Epidermal melanocyte (primary cell): ENCODE measurements around the gene CPNE9.
A peak's percentile ranks its signal among the peaks of the same experiment; 100 is the strongest.

Experiments
- DNase-seq: peaks from one replicate; pipeline ENCODE4 v3.0.0; 2011; ENCODE audit warnings: low spot score; ENCODE audit not compliant: insufficient read length

CPNE9 gene

GRCh38 chr3:9715764-9716437, 12.3 kb downstream of the CPNE9 start:
- peak; percentile 49 for DNase-seq

GRCh38 chr3:9716801-9717555, 13.3 kb downstream of the CPNE9 start:
- no peak for DNase-seq

- no peak for DNase-seq
Measured at GRCh38 chr3:9717563-9717962, 13.9 kb downstream of the CPNE9 start.

DNA sequence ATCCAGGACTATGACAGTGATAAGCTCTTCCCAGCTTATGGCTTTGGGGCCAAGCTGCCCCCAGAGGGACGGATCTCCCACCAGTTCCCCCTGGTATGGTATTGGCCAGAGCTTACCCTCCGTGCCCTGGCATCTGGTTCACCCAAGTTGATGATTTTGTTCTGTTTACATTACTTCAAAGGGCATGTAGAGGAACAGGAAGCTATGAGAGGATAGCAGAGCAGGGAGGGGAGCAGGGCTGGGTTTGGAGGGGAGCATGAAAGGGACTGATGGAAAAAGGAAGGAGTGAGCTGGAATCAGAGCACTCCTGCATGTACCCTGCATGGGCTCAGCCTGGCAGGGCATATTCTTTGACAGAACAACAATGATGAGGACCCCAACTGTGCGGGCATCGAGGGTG, 14.5 kb downstream of the CPNE9 start:
- DNase-seq = no peak

GRCh38 chr3:9721015-9721699, 17.5 kb downstream of the CPNE9 start:
- no peak for DNase-seq

GRCh38 chr3:9721700-9722060, 18.0 kb downstream of the CPNE9 start:
- DNase-seq = no peak

- no peak for DNase-seq
Measured at GRCh38 chr3:9725775-9726515, 22.3 kb downstream of the CPNE9 start.

DNA sequence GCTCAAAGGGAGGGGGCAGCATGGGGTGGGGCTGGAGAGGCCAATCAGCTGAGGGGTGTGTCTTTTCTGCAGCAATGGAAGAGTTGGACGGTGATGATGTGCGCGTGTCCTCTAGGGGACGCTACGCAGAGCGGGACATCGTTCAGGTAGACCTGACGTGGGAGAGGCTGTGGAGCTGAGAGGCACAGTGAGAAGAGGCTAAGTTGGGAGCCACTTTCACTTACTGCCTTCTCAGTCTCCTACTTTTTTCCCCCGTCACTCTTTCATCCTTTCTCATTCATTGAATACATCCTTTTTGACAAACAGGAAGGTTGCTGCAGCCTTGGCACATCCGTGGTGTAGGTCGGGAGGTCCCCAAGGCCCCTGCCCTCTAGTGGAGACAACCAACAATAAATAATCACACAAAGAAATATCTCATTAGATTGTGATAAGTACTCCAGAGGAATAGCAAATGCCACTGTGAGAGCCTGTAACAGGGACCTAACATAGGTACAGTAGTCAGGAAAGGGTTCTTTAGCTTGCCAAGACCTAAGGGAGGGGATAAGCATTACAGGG, 23.5 kb downstream of the CPNE9 start:
- DNase-seq = no peak

DNA sequence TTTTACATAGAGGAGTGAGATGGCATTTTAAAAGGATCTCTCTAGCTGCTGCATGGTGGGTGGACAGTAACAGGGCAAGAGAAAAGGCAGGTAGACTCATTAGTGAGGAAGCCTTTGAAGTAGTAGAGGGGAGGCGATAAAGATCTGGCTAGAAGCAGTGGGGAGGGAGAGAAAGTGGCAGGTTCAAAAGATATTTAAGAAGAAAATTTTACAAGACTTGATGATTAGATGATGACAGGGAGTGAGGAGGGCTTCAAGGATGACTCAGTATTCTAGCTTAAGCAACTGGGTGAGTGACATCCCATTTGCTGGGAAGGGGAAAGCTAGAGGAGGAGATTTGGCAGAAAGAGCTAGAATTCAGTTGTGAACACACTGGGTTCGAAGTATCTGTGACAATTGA, 24.1 kb downstream of the CPNE9 start:
- no peak for DNase-seq

DNA sequence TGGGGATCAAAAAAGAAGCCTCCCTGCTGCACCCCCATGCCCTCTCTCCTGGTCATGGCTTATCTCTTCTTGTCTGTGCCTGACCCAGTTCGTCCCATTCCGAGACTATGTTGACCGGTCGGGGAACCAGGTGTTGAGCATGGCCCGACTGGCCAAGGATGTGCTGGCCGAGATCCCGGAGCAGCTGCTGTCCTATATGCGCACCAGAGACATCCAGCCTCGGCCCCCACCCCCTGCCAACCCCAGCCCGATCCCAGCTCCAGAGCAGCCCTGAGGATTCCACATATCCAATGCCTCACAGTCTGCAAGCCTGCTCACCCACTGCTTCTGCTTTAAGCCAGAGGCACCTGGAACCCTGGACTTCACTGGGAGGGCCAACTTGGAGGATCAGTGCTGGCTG, 25.8 kb downstream of the CPNE9 start:
- no peak for DNase-seq

DNA sequence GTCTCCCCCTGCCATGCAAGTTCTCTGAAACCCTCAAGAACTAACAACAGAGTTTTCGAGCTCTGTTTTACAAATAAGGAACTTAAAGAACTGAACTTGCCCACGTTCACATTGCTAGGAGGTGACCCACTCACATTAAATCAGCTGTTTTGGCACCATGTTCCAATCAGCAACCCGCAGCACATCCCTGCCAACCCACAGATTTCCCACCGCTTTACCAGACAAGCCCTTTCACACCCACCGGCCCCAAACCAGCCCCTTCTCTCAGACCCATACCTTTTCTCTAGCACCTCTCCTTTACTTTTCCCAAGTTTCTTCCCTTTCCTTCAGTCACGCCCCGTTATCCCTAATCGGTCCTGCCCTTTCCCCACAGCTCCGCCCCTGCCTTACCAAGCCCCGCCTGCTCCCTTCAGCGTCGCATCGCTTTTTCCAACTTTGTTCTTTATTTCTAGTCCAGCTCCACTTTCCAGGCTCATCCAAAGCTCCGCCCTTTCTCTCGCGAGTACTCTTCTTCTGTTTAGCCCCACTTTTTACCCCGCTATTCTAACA, 27.1 kb downstream of the CPNE9 start:
- no peak for DNase-seq

- DNase-seq = peak; percentile 98
Measured at GRCh38 chr3:9731206-9732079, 27.8 kb downstream of the CPNE9 start, which contains the start of gene BRPF1. Gene BRPF1 (plus strand): TSS chr3:9731735. CDS start chr3:9734141, 2,406 bp downstream.

- no peak for DNase-seq
Measured at GRCh38 chr3:9732080-9732739, 28.6 kb downstream of the CPNE9 start.

- DNase-seq = no peak
Measured at GRCh38 chr3:9732740-9733115, 29.1 kb downstream of the CPNE9 start.

GRCh38 chr3:9736831-9737230, 33.2 kb downstream of the CPNE9 start:
- DNase-seq = no peak

GRCh38 chr3:9739181-9739580, 35.5 kb downstream of the CPNE9 start:
- DNase-seq = no peak

DNA sequence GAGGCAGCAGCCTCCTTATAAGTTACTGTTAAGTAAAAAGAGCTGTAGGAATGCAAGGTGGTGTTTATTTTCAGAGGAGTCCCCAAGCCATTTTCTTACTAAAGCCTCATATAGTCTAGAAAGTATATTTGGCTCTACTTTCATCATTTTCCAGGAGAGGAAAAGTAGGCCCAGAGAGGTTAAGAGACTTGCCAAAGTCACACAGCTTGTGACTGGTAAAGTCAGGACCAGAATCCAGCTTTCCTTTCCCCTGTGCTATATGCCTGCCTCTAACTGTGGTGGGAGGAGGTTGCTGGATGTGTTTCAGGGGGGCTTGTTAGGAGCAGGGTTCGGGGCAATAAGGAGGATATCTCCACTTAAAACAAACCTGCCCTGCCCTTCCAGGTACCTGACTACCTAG, 38.9 kb downstream of the CPNE9 start:
- no peak for DNase-seq

GRCh38 chr3:9743548-9743947, 39.9 kb downstream of the CPNE9 start:
- DNase-seq = no peak

DNA sequence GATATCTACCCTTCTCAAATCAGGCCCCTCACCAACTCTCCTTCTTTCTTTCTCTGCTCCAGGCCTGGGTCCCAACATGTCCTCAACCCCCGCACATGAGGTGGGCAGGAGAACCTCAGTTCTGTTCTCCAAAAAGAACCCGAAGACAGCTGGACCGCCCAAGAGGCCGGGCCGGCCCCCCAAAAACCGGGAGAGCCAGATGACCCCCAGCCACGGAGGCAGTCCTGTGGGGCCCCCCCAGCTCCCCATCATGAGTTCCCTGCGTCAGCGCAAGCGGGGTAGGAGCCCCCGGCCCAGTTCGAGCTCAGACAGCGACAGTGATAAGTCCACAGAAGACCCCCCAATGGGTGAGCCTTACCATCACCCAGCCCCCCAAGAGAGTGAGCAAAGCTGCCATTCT, 40.5 kb downstream of the CPNE9 start:
- DNase-seq = no peak

DNA sequence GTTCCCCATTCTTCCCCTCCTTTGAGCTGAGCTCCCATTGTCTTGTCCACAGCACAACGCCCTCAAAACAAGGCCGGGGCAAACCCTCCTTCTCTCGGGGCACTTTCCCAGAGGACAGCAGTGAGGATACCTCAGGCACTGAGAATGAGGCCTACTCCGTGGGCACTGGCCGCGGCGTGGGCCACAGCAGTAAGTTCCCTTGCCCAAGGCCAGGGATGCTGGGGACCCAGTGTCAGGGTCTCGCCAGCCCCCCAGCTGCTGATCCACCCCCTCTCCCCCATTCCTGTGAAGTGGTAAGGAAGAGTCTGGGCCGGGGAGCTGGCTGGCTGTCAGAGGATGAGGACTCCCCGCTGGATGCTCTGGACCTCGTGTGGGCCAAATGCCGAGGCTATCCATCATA, 41.9 kb downstream of the CPNE9 start:
- DNase-seq = no peak
